D721Med (cell line): Measurements from ENCODE around the gene SMPD3.

Source experiments
- DNase-seq: peaks from one replicate; pipeline ENCODE4 v3.0.0; 2011; ENCODE audit warnings: low spot score; ENCODE audit not compliant: insufficient read length
- FAIRE-seq: peaks from 2 replicates; lab custom pipeline; 2011; peaks lifted over from hg19 to GRCh38; lab: Jason Lieb, UNC
- CTCF ChIP-seq: IDR thresholded peaks from 2 replicates; pipeline ENCODE4 v1.5.1; 2012; ENCODE audit warnings: mild to moderate bottlenecking, control low read depth; ENCODE audit not compliant: insufficient read depth; ENCODE audit errors: missing control alignments

Gene SMPD3

GRCh38 chr16:68436581-68436980, 11.7 kb downstream of the SMPD3 start:
- no peak for TF ChIP-seq CTCF
- no peak for FAIRE-seq
- DNase-seq = no peak

- FAIRE-seq (no peak), DNase-seq (no peak)
- TF ChIP-seq CTCF = no peak
Observed at GRCh38 chr16:68434624-68435210, 13.6 kb downstream of the SMPD3 start.

DNA sequence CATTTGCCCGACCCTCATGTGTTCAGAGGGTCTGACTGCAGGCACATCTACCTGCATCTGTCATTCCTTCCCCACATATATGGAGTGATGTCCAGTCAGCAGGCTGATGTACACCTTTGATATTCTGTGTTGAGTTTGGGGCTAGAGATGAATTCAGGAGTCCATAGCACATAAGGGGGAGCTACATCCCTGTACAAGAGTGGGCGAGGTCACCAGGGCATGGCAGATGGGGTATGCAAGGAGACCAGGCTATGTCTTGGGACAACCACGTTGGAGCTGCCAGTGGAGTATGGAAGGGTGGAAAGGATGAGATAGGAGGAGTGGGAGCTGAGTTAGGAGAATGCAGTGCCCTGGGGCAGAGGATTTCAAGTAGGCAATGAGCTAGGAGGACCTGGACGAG, 15.0 kb downstream of the SMPD3 start:
- FAIRE-seq = no peak
- no peak for DNase-seq
- TF ChIP-seq CTCF = no peak

DNA sequence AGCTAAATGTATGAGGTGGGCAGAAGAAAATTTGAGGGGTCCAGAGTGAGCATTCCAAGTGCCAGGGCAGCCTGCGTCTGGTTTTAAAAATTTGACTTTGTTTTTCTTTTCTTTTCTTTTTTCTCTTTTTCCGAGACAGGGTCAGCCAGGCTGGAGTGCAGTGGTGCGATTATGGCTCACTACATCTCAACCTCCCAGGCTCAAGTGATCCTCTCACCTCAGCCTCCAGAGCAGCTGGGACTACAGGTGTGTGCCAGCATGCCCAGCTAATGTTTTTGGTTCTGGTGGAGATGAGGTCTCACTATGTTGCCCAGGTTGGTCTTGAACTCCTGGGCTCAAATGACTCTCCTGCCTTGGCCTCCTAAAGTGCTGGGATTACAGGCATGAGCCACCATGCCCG, 15.6 kb downstream of the SMPD3 start:
- no peak for FAIRE-seq
- no peak for DNase-seq
- TF ChIP-seq CTCF = no peak

- DNase-seq (no peak), FAIRE-seq (no peak)
- TF ChIP-seq CTCF = no peak
Observed at GRCh38 chr16:68429076-68429854, 19.0 kb downstream of the SMPD3 start.

DNA sequence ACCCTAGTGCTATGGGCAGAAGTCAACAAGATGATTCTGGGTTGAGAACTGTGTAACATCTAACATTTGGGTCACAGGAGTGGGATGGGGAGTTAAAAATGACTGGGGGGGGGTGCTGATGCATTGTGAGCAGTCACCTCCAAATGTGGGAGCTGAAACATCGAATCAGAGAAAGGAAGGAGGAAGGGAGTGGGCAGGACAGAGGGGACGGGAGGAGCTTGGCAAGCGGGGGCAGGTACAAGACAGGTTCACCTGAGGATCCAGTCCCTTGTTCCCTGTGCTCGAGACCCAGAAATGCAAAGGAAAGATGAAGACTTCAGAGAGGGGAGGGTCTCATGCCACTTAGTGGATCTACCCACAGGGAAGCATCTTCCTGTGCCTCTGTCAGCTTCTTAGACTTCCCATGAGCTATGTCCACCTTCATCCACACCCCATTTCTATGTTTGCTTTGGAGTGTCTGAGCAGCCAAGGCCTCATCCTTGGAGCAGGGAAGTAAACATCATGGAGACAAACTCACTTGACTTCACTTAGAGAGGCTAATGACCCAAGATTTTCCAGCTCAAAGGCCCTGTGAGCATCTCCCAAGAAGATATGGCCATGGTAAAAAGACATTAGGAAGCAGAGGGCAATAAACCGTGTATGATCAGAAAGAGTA, 20.5 kb downstream of the SMPD3 start:
- DNase-seq (no peak), FAIRE-seq (no peak)
- TF ChIP-seq CTCF = no peak

DNA sequence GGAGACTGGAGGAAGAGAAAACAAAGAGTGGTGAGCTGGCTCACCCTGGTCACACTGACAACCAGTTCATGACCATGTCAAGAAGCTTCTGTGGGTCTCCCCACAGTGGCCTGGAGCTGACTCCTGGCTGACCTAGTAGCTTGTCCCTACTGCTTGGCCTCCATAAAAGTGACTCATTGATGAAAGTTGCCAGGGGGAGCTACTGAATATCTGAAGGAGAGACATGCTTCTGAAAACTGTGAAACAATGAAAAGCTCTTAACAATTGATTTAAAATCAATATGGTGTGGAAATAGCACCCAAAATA, 22.0 kb downstream of the SMPD3 start:
- no peak for DNase-seq
- TF ChIP-seq CTCF = no peak
- FAIRE-seq = no peak
